GM18868 (cell line): Measurements from ENCODE around the gene GYG2.
A peak's percentile ranks its signal among the peaks of the same experiment; 100 is the strongest.
"Not testable (repeated sequence)": the region's sequence is repeated elsewhere in the genome, so short reads cannot be mapped to it uniquely, and the experiment has no call there.

Experiments used
- ATAC-seq: cut with Tn5 transposase; IDR thresholded peaks from one replicate; pipeline ENCODE4 v1.9.1; 2021; ENCODE audit warnings: mild to moderate bottlenecking, moderate library complexity; ENCODE audit not compliant: unreplicated experiment

The GYG2 gene

DNA sequence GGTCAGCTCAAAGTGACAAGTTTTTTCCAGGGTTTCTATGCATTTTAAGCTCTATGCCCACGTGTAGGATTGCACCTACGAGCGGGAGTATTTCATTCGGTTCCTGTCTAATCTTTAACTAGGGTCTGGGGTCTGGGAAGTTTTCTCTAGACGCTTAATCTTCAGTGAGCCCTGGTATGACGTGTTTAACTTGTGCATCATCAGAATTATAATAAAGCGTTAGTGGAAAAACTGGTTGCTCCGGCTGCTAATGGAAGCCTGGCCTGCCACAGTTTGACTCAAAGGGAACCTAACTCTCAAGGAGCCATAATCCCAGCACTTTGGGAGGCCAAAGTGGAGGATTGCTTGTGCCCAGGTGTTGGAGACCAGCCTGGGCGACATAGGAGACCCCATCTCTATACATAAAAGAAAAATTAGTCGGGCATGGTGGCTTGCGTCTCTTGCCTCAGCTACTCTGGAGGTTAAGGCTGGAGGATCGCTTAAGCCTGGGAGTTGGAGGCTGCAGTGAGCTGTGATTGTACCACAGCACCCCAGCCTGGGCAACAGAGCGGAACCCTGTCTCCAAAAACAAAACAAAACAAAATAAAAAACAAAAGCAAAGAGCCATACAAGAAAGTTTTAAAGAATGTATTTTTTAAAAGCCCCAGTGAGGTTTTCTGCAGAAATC, 70.2 kb downstream of the GYG2 start:
- ATAC-seq, result no peak

DNA sequence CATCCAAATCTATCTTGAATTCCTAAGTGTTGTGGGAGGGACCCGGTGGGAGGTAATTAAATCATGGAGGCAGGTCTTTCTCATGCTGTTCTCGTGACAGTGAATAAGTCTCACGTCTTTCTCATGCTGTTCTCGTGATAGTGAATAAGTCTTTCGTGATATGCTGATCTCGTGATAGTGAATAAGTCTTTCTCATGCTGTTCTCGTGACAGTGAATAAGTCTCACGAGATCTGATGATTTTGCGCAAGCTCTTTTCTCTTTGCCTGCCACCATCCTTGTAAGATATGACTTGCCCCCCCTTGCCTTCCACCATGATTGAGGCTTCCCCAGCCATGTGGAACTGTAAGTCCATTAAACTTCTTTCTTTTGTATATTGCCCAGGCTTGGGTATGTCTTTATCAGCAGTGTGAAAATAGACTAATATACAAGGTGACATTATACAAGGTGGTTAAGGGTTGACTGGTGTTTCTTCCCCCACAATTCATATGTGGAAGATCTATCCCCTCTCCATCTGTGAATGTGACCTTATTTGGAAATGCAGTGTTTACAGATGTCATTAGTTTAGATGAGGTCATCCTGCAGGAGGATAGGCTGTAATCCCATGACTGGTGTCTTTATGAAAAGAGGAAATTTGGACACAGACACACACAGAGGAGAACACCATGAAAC, 72.8 kb downstream of the GYG2 start:
- ATAC-seq, result no peak

- ATAC-seq, result no peak
Observed at GRCh38 chrX:2902841-2903240, 74.1 kb downstream of the GYG2 start.

- no peak for ATAC-seq
Observed at GRCh38 chrX:2903366-2903765, 74.6 kb downstream of the GYG2 start.

DNA sequence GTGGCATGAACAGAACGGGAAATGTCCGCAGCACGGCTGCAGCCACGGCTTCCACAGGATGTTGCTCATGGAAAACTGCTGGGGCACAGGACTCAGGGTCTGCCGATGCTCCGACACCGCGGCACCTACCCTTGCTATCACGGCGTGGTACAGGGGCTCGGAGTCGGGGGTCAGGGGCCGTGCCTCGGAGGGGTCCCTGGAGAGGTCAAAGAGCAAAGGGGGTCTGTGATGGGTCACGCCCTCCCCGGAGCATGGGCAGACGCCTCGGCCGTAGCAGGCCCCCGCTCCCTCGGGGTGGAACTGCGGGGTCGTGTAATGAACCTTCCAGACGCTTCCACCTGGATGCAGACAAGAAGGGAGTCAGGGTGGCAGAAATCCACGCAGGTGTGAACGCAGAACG, 78.6 kb downstream of the GYG2 start:
- ATAC-seq, result no peak

GRCh38 chrX:2908125-2908685, 79.5 kb downstream of the GYG2 start:
- ATAC-seq, result no peak

- no peak for ATAC-seq
Observed at GRCh38 chrX:2910109-2910508, 81.4 kb downstream of the GYG2 start.

DNA sequence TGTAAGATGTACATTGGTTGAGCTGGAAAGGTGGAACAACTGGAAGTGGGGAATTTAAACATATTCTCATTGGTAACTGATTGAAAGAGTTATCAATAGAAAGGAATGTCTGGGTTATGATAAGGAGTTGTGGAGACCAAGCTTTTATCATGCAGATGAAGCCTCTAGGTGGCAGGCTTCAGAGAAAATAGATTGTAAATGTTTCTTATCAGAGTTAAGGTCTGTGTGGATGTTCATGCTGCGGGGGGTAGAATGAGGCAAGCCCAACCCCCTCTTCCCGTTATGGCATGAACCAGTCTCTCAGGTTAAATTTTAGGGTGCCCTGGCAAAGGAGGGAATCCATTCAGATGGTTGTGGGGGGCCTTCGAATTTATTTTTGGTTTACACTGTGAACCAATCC, 84.4 kb downstream of the GYG2 start:
- ATAC-seq, result no peak

- ATAC-seq, result no peak
Observed at GRCh38 chrX:2917767-2918166, 89.0 kb downstream of the GYG2 start.

GRCh38 chrX:2921193-2921592, 92.5 kb downstream of the GYG2 start:
- no peak for ATAC-seq

- ATAC-seq, result no peak
Observed at GRCh38 chrX:2921750-2922149, 93.0 kb downstream of the GYG2 start.

DNA sequence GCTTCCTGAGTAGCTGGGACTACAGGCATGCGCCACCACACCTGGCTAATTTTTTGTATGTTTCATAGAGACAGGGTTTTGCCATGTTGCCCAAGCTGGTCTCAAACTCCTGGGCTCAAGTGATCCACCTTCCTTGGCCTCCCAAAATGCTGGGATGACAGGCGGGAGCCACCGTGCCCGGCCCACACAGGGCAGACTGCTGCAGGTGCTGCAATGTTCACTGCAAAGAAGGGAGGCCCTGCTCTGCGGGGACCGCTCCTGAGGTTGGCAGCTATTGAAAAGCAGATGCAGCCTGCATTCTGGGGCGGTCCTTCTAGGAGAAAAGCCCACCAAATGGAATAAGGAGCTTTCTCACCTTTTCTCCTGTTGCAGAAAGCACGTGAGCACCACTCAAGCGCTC, 95.4 kb downstream of the GYG2 start:
- ATAC-seq, result no peak

- not testable (repeated sequence) for ATAC-seq
Observed at GRCh38 chrX:2926255-2926654, 97.5 kb downstream of the GYG2 start.

DNA sequence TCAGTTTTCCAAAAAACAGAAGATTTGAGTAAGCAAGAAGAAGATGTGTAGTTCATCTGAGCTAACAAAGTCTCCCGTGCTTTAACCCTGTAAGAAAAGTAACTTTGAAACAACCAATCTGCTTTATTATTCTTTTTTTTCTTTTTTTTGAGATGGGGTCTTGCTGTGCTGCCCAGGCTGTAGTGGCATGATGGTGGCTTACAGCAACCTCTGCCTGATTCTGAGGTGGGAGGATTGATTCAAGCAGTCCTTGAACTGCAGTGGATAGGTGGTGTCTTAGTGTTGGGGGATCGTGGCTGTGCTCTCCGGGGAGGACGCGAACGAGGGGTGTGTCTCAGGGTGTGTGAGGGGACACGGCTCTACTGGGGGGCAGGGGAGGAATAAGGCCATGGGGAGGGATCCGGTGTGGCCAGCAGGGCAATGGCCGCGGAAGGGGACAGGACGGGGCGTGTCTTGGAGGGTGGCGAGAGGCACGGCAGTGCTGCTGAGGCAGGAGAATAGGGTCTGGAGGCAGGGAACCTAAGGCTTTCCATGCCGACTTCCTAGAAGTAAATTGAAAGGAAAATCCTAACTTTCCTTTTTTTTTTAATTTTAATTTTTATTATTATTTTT, 98.0 kb downstream of the GYG2 start:
- ATAC-seq, result no peak

- ATAC-seq, result no peak
Observed at GRCh38 chrX:2928191-2928582, 99.5 kb downstream of the GYG2 start.

GRCh38 chrX:2928583-2929434, 100.1 kb downstream of the GYG2 start, which contains the start of gene ARSD:
Gene ARSD (minus strand): TSS chrX:2929339. CDS start chrX:2929275, 64 bp downstream.
- ATAC-seq, result peak; percentile 90

DNA sequence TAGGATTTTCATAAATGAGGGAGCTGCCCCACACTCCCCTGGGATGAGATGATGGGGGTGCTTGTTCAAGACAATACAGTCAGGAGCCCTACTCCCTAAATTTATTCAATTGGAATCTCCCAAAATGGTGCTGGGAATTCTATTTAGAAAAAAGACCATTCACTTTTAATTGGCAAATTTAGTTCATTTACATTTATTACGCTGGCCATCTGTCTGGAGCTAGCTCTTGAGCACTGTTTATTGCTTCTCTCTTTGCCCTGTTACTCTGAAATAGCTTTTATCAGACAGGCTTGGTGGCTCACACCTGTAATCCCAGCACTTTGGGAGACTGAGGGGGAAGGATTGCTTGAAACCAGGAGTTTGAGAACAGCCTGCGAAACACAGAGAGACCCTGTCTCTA, 102.4 kb downstream of the GYG2 start:
- no peak for ATAC-seq

- ATAC-seq, result no peak
Observed at GRCh38 chrX:2931612-2932011, 102.9 kb downstream of the GYG2 start.
